Measurements from ENCODE around the gene UBE2E2. TPM values are rescaled to one million over a fixed set of nuclear protein-coding genes. Genes with fewer than 3 reads are reported as not detected.

Gene UBE2E2
- total and polyA plus RNA-seq, 2 of the 13 experiments (the other 11 are each of a cell fraction or from before 2014, with no cell fraction given), result 0.77 to 1.5 TPM

- Histone ChIP-seq H2AFZ (ENCODE audit: low read length) (no peak overlapping the region), H3K4me3 (replicated peaks in 1 of 3; ENCODE audit: insufficient read depth in 1 of 3, low read depth in 2 of 3, low read length in 3 of 3) (no peak overlapping the region), H3K36me3 (replicated peaks in 1 of 2; ENCODE audit: control insufficient read depth in 1 of 2, insufficient read depth in 2 of 2, low read length in 2 of 2) (no peaks in the 10 kb centered on the region), H3K4me2 (ENCODE audit: low read depth, low read length) (no peak overlapping the region), H3K27me3 (ENCODE audit: control insufficient read depth in 1 of 2, insufficient read depth in 2 of 2, low read length in 2 of 2) (no peaks in the 10 kb centered on the region), H3K79me2 (ENCODE audit: insufficient read depth, low read length) (no peaks in the 10 kb centered on the region), H4K20me1 (ENCODE audit: insufficient read depth, low read length) (no peaks in the 10 kb centered on the region), H3K27ac (ENCODE audit: extremely low read length, insufficient read depth, low read length) (no peak overlapping the region), H3K9ac (ENCODE audit: insufficient read depth, low read depth, low read length) (no peak overlapping the region), H3K9me3 (ENCODE audit: low read length) (no peaks in the 10 kb centered on the region), H3K4me1 (ENCODE audit: insufficient read depth, low read length) (no peaks in the 10 kb centered on the region)
- DNase-seq (ENCODE audit: low spot score) (no peak), ATAC-seq (no peak), FAIRE-seq (no peak)
- CTCF ChIA-PET (ENCODE audit: low intra/inter-chr PET ratio, low total read pairs), result no interaction called here
- TF ChIP-seq NR1H2 (CRISPR knock-in tag; IDR thresholded peaks at IDR 0.05; ENCODE audit: borderline replicate concordance, low read depth), result no peak
- no peak for TF ChIP-seq ZNF776 (CRISPR knock-in tag; IDR thresholded peaks at IDR 0.05)
- no peak for TF ChIP-seq FOXA3 (CRISPR knock-in tag; IDR thresholded peaks at IDR 0.05)
- no peak for TF ChIP-seq KAT7 (CRISPR knock-in tag; IDR thresholded peaks at IDR 0.05; ENCODE audit: borderline replicate concordance)
- no peak for TF ChIP-seq CEBPB (IDR thresholded peaks at IDR 0.05; ENCODE audit: borderline replicate concordance, low read depth, low read length)
- TF ChIP-seq, protein P1, sequence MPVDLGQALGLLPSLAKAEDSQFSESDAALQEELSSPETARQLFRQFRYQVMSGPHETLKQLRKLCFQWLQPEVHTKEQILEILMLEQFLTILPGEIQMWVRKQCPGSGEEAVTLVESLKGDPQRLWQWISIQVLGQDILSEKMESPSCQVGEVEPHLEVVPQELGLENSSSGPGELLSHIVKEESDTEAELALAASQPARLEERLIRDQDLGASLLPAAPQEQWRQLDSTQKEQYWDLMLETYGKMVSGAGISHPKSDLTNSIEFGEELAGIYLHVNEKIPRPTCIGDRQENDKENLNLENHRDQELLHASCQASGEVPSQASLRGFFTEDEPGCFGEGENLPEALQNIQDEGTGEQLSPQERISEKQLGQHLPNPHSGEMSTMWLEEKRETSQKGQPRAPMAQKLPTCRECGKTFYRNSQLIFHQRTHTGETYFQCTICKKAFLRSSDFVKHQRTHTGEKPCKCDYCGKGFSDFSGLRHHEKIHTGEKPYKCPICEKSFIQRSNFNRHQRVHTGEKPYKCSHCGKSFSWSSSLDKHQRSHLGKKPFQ (CRISPR knock-in tag; IDR thresholded peaks at IDR 0.05; ENCODE audit: insufficient replicate concordance), result no peak
- TF ChIP-seq DMAP1 (CRISPR knock-in tag; IDR thresholded peaks at IDR 0.05), result no peak
- no peak for TF ChIP-seq GLI4 (CRISPR knock-in tag; IDR thresholded peaks at IDR 0.05; ENCODE audit: borderline replicate concordance)
- TF ChIP-seq, protein P2, sequence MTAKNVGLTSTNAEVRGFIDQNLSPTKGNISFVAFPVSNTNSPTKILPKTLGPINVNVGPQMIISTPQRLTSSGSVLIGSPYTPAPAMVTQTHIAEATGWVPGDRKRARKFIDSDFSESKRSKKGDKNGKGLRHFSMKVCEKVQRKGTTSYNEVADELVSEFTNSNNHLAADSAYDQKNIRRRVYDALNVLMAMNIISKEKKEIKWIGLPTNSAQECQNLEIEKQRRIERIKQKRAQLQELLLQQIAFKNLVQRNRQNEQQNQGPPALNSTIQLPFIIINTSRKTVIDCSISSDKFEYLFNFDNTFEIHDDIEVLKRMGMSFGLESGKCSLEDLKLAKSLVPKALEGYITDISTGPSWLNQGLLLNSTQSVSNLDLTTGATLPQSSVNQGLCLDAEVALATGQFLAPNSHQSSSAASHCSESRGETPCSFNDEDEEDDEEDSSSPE (CRISPR knock-in tag; IDR thresholded peaks at IDR 0.05), result no peak
- POLR2A ChIA-PET, result no interaction called here
- in situ Hi-C loops (cut with HindIII; ENCODE audit: extremely low pct_ligation_motif_present, low pct_unique_long_range_greater_than_20kb), result no loop called here
- intact Hi-C loops (cut with micrococcal nuclease; ENCODE audit: unreplicated experiment), result no loop called here
- no TSS peak for BruUV-seq (replicated peaks)
Measured at GRCh38 chr3:23438657-23439056, 235.5 kb downstream of the UBE2E2 start.

Data from HepG2 (cell line).